Liver (tissue), 3 donors: ENCODE results near the gene BRAP.

ENCODE experiments used
- ATF3 ChIP-seq: IDR thresholded peaks from 2 replicates; pipeline ENCODE4 v1.6.1; 2016; ENCODE audit warnings: antibody characterized with exemption
- CTCF ChIP-seq: fragments of 150-350 bp; IDR thresholded peaks from 2 replicates; pipeline ENCODE4 v1.5.1; 2017; ENCODE audit warnings: improper control_type of control experiment, low read depth, low read length; ENCODE audit not compliant: missing input control
- FOXA1 ChIP-seq: IDR thresholded peaks from 2 replicates; pipeline ENCODE4 v1.6.1; 2016; ENCODE audit warnings: antibody characterized with exemption
- FOXA2 ChIP-seq: IDR thresholded peaks from 2 replicates; pipeline ENCODE4 v1.6.1; 2016; ENCODE audit warnings: antibody characterized with exemption
- HNF4G ChIP-seq: IDR thresholded peaks from 2 replicates; pipeline ENCODE4 v1.6.1; 2016; ENCODE audit warnings: antibody characterized with exemption
- MAX ChIP-seq: IDR thresholded peaks from 2 replicates; pipeline ENCODE4 v1.6.1; 2016; ENCODE audit warnings: antibody characterized with exemption
- RAD21 ChIP-seq, 2 donors: IDR thresholded peaks; 2 replicates each; pipeline ENCODE4 v1.6.1; 2016; ENCODE audit warnings: antibody characterized with exemption in 2 of 2, mild to moderate bottlenecking in 2 of 2
- REST ChIP-seq: IDR thresholded peaks from 2 replicates; pipeline ENCODE4 v1.6.1; 2016; ENCODE audit warnings: antibody characterized with exemption, mild to moderate bottlenecking
- RXRA ChIP-seq, 2 donors: IDR thresholded peaks; 2 replicates each; pipeline ENCODE4 v1.6.1; 2017 to 2018; ENCODE audit warnings: antibody characterized with exemption in 2 of 2, mild to moderate bottlenecking in 1 of 2
- SP1 ChIP-seq: IDR thresholded peaks from 2 replicates; pipeline ENCODE4 v1.6.1; 2018; ENCODE audit warnings: antibody characterized with exemption, mild to moderate bottlenecking
- TAF1 ChIP-seq: conservative IDR thresholded peaks from 2 replicates; pipeline ENCODE4 v1.6.1; 2016; ENCODE audit warnings: antibody characterized with exemption, mild to moderate bottlenecking
- YY1 ChIP-seq: IDR thresholded peaks from 2 replicates; pipeline ENCODE4 v1.6.1; 2016; ENCODE audit warnings: antibody characterized with exemption, mild to moderate bottlenecking
- donor health status: healthy.
- donor health status: healthy.

- TF ChIP-seq SP1: no peak
- TF ChIP-seq CTCF: no peak
- TF ChIP-seq TAF1: no peak
- no peak for TF ChIP-seq RAD21 (IDR thresholded peaks at IDR 0.05)
- TF ChIP-seq MAX: no peak
- TF ChIP-seq YY1: no peak
- TF ChIP-seq REST: no peak
- TF ChIP-seq HNF4G: no peak
- no peak for TF ChIP-seq RXRA (IDR thresholded peaks at IDR 0.05)
- TF ChIP-seq FOXA1: no peak
- TF ChIP-seq FOXA2: no peak
- no peak for TF ChIP-seq ATF3
Observed at GRCh38 chr12:111602348-111602747, 83.4 kb downstream of the BRAP start.
